Eye (tissue), 1 donor: ENCODE data around the gene CSNK1A1.
"Not testable (repeated sequence)": the region's sequence is repeated elsewhere in the genome, so short reads cannot be mapped to it uniquely, and the experiment has no call there.

Experiments
- DNase-seq: peaks from one replicate; pipeline ENCODE4 v3.0.0-alpha.2; 2015

Gene CSNK1A1

DNA sequence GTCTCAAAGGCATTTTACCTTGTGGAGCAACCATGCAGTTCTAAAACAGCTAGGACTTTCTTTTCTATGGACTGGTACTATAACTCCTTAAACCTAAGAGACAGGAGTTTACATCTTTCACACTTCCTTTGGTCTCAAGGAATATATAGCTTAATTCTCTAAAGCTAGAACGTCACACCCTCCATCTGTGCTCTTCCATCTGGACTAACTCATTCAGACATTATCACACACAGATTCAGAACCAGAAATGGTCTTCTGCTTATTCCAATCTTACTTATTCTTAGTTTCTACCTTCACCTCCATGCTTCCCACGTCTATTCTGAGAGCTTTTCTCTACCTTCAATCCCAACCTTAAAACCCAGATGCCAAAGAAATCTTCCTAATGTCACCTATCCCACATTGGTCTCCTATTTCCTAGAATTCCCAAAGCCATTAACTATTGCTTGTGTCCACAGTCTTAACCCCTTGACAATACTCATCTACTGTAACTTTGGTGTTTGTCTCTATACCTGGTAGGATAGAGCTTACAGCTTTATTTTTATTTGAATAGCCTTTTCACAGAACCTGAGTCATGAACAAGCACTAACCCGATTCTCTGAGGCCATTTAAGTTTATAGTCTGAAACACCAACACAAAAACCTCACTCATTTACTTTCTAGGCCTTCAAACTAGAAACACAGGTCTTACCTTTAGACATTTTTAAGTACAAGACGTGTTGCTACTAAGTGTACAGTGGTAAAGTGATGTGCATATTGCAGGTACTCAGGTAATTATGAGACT is 22.8 kb downstream of the CSNK1A1 start:
- DNase-seq: no peak

DNA sequence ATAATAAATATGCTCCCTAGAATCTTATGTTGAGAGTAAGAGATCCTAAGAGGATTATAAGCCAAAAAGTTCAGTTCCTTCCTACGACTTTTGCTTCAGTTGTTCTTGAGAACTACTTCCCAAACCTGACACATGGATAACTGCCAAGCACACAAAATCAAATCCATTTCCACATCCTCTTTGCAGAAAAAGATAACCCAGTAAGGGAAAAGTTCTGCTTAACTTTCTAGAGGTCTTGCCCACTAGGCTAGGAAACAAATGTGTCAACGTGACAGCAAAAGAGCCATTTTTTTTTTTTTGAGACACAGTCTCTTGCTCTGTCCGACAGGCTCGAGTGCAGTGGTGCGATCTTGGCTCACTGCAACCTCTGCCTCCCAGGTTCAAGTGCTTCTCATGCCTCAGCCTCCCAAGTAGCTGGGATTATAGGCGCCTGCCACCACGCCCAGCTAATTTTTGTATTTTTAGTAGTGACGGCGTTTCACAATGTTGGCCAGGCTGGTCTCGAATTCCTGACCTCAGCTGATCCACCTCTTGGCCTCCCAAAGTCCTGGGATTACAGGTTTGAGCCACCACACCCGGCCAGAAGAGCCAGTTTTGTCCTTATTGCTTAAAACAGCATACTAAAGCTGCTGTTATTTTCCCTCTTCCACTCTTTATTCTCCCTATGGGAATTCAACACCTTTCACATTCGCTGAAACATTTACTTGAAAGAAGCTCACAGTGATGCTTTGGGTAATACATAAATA is 24.2 kb downstream of the CSNK1A1 start:
- DNase-seq: no peak

DNA sequence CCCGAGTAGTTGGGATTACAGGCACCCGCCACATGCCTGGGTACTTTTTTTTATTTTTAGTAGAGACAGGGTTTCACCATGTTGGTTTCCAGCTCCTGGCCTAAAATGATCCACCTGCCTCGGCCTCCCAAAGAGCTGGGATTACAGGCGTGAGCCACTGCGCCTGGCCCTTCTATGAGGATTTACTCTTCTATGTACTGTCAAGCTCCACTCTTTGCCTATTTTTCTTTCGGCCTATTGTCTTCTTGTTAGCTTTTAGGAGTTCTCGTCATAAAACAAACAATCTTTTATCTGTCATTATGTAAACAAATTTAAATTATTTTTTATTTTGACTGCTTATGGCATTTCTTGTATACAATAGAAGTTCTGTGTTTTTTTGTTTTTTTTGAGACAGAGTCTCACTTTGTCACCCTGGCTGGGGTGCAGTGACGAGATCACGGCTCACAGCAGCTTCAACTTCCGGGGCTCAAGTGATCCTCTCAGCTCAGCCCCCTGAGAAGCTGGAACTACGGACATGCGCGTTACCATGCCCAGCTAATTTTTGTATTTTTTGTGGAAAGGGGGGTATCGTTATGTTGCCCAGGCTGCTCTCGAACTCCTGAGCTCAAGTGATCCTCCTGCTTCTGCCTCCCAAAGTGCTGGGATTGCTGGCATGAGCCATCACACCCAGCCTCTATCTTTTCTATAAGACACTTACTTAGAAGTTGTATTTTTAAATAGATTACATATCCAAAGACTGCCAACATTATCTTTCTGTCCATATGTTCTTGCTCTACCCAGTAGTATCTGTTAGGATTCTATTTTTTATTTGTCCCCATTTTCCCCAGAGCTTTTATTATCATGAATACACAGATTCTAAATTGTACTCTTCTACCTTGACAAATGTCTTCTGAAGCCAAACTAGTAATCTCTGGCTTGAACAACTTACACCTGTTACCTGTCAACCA is 29.2 kb downstream of the CSNK1A1 start:
- no peak for DNase-seq

DNA sequence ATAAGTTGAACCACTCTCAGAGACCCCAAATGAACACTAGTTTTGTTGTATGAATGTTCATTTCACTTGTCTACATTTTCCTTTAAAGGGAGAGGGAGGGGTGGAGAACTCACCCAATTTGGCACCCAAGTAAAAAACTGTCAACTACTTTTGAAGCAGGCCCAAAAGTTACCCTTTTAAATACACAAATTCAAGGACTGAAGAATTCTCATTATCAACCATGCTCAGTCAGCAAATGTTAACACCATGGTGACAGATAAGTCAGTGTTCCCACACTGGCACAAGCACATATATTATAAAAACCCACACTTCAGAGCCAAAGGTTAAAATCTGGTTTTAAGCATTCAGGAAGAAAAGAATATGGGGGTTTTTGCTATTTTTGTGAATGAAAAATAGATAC is 31.6 kb downstream of the CSNK1A1 start:
- DNase-seq: no peak

DNA sequence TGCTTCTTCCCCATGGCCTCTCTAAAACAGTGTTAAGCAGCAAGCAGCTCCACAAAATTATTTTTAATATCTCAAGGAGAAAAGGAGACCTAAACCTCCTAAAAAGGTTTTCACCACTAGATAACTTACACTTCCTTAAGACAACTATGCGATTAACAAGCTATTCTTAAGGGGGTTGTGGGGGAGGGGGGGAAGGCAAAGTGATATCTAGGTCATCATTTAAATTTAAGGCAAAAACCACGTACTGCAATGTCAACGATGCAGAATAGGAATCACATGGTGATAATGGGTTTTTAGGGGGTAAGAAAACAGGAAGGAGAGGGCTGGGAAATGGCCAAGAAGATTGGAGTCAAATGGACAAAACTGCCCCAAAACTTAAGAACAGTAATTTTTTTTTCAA is 32.6 kb downstream of the CSNK1A1 start:
- no peak for DNase-seq

DNA sequence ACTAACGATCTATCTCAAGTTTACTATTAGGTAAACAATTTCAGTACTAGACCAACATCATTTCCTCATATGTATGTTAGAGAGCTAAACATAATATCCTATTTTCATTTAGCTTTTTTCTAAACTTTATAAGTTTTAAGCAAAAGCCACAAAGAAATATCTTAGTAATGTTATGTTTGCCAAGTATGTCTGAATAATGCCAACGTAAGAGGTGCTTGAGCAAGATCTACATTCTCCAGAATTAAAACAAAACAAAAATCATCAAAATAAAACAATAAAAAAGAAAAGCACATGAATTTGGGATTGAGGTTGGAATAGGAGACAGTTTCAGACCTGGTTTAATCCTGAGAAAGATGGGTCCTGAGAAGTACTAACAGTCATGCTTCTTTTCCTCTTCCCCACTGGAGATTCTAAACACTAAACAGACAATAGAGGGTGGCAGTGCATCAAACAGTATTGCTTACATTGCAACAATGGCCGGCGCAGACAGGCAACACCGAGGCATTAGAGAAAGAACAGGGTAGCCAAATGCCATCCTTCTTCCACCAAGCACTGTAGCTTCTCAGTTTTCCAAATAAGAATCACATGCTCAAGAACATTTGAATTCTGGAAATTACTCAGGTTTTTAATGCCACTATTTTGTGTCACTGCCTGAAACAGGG is 33.6 kb downstream of the CSNK1A1 start:
- DNase-seq: no peak

DNA sequence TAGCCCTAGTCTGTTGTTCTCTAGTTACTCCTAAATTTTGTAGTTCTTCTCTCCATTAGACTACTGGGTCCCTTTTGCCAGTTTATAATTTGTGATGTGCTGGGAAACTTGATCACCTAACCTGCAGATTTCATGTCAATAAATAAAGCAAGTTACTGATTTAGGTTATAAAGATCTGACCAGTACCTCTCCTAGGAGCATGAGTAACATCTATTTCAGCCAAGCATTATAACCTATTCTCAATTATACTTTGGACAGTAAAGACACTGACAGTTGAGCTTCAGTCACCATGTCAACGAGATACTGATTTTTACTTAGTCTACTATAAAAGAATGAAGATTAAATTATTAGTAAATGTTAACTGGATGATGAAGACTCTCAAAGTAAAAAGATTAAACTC is 36.7 kb downstream of the CSNK1A1 start:
- DNase-seq: no peak

DNA sequence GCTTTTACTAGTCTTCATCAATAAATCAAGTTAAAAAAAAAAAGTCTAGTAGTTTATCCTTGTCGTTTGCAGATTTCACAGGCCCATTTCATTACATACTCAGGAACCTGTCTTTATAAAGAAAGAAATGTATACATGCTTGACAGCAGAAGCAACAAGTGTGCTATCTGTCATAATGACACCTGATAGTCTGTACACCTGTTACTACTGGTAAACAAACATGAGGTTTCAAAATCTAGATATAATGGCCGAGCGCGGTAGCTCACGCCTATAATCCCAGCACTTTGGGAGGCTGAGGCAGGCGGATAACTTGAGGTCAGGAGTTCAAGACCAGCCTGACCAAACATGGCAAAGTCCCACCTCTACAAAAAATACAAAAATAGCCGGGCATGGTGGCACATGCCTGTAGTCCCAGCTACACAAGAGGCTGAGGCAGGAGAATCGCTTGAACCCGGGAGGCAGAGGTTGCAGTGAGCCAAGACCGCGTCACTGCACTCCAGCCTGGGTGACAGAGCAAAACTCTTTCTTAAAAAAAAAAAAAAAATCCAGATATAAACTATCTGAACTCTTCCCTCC is 37.8 kb downstream of the CSNK1A1 start:
- DNase-seq: not testable (repeated sequence)

DNA sequence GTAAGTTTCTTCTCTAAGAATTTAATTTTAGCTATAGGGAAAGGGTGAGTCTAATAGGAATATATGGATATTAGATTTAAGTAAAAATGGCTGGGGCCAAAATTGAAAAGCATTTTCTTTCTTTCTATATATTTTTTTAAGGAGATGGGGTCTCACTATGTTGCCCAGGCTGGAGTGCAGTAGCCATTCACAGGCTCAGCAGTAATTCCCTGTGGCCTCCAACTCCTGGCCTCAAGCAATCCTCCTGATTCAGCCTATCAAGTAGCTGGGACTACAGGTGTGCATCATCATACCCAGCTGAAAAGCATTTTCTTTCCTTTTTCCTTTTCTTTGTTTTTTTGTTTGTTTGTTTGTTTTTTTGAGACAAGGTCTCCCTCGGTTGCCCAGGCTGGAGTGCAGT is 41.1 kb downstream of the CSNK1A1 start:
- no peak for DNase-seq

DNA sequence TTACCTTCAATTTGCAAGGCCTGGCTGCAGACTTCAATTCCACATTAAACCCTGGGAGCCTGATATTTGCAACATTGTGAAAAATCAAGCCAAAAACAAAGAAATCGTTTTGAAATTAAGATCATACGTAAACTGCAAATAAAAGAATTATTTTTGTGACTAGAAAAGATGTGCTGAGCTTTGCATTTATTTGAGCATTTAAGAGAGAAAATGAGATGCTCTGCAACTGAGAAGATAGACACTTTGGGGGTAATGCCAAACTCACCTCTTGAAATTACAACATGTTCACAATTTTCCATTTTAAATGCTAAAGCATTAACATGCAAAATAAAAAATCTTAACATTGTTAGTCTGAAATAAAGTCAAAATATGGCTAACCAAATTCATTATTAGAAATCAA is 46.6 kb downstream of the CSNK1A1 start:
- no peak for DNase-seq

DNA sequence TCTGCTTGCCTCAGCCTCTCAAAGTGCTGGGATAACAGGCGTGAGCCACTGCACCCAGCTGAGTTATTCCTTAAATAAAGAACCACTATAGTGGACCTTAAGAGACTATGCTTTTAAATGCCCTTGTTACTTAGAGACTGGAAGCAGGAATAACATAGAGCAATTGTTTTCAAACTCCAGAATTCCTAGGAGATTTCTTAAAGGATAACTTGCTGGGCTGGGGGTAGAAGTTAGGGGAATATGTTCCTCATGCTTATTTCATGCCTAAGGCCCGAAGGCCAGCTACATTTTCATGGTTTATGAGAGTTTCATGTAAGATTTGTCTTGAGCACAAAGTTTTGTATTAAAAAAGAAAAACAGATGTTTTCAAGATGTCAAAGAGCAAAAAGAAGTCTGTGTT is 48.2 kb downstream of the CSNK1A1 start:
- DNase-seq: no peak

DNA sequence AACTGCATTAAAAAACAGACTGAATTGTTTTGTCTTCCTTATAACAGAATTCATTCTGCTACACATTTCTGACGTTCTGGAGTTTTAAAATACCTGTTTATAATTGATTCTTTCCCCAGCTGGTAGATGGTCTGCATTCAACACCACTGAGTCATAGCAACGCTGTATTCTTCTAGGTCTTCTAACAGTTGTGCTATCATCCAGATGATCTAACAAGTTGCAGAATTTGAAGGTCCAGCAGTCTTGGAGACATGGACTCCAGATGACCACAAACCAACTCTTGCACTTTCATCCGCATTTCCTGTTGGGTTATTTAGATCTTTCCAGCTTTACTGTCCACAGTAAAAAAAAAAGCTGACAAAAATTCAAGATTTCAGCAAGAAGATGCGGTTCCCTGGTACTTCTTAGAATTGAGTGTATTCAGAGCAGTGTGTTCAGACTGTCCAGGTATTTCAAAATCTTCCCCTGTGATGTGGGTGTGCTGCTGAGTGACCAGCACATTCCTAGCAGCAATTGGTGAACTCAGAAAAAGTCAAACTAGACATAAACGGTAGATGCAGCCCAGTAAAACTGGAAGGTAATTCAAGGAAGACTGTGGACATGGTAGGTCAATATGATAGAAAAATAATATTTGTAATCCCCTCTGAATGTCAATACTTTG is 50.2 kb downstream of the CSNK1A1 start:
- no peak for DNase-seq

DNA sequence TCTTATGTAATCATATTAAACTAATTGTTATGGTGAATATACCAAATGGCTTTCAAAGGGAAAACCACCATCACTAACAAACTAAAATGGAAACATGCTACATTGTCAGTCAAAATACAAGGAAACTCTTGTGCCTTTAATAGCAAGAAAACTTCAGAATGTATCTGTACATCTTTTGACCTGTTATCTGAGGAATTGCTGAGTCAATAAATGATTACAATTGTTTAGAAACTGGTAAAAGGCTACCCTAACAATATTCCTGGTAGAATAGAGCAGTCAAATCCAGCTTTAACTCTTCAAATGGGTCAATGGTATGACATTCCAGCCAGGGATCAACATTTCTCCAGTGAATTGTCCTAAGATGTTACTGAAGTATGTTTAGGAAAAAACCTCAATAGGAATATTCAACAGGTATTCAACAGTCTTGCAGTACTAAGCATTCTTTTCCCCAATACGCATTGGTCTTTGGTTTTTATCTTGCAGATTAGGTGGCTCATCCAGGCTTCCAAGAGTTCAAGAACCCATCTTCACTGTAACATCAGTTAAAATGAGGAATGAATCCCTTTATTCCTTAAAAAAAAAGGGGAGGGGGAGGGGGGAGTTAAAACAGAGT is 52.4 kb downstream of the CSNK1A1 start:
- no peak for DNase-seq

DNA sequence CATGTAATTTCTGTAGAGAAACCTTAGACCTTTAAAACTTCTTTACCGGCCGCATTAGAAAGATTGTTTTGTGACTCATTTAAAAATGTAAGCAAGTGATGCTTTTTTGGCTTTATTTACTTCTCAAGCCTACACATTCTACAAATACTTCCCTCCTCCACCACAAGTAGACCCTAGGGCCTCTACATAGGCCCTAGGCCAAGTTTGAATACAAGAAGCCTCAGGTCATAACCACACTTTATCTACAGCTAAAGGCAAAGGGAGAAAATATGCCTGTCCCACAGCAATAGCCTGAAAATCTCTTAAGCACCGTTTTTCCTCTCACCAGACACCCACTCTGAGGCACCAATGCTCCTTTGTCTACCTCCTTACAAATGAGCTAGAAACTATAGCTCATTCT is 53.9 kb downstream of the CSNK1A1 start:
- DNase-seq: no peak

DNA sequence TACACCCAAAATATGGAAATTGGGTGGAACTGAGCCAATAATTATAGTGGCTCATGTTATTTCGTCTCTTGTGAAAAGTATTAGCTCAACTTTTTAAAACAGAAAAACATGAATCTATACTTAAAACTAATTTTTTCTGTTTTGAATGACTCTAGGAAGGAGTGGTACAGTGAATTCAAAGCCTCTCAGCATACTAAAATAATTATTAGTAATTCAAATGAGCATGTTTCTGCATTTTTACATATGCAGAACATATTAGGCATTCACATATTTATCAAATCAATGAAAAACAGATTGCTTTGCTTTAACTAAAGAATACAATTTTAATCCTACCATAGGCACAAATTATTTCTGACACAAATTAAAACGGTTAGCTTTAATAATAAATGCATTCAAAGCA is 54.3 kb downstream of the CSNK1A1 start:
- no peak for DNase-seq

DNA sequence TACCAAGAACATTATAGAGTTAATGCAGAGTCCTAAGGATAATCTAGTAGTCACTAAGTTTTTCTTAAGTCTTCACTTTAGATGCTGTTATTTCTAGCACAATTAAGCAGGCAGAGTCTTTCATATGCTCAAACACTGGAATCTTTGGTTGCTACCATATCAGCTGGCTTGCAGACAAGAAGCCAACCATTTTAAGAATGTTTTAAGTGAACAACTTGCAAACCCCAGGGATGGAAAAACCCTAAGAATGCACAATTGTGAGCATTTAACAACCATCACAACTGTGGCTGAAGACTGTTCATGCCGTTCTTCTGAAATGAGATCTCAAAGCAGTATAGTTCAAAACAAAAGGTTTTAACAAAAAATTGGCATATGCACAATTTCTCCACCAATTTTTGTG is 55.1 kb downstream of the CSNK1A1 start:
- DNase-seq: no peak

DNA sequence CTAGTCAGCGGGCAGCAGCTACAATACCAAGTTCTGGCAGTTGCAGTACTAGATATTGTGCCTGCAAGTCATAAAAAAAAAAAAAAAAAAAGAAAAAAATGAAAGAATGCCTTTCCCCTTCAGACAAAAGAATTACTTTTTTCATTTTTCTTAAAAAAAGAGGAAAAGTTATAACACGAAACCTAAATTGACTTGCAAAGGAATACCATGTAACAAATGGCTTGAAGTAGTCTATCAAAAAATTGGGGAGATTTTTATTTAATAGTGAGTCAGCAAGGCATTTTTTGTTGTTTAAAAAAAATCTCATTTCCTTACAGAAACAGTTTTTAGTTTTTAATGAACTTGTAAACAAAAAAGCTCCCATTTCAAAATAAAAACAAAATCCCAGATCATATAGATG is 55.6 kb downstream of the CSNK1A1 start:
- DNase-seq: no peak

DNA sequence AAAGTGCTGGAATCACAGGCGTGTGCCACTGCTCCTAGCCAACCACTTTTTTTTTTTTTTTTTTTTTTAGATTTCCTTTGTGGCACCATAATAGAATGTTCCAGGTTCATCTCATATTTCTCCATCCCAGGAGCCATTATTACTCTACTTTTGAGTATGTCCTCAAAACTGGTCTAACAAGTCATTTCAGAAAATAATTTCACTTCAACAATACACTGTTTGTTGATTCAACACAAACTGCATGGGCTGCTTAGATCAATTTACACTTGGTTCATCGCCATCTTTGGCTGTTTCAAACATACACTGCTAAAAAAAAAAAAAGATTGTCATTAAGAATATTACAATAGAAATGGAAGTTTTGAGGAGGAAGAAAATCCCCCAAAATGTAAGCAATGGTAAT is 57.9 kb downstream of the CSNK1A1 start:
- DNase-seq: no peak

DNA sequence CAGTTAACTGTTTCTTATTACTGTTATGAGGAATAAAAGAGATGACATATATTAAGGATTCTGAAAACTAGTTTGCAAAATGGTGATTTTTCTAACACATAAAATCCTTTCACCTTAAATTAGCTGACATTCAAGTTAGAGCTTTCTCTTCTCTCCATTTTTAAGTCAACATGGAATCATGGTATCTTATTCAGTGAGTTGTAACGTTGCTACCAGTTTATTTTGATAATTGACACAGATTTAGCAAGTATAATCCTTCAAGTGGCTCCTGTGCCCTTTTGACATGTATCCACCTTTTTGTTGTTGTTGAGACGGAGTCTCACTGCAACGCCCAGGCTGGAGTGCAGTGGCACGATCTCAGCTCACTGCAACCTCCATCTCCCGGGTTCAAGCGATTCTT is 58.5 kb downstream of the CSNK1A1 start:
- no peak for DNase-seq

DNA sequence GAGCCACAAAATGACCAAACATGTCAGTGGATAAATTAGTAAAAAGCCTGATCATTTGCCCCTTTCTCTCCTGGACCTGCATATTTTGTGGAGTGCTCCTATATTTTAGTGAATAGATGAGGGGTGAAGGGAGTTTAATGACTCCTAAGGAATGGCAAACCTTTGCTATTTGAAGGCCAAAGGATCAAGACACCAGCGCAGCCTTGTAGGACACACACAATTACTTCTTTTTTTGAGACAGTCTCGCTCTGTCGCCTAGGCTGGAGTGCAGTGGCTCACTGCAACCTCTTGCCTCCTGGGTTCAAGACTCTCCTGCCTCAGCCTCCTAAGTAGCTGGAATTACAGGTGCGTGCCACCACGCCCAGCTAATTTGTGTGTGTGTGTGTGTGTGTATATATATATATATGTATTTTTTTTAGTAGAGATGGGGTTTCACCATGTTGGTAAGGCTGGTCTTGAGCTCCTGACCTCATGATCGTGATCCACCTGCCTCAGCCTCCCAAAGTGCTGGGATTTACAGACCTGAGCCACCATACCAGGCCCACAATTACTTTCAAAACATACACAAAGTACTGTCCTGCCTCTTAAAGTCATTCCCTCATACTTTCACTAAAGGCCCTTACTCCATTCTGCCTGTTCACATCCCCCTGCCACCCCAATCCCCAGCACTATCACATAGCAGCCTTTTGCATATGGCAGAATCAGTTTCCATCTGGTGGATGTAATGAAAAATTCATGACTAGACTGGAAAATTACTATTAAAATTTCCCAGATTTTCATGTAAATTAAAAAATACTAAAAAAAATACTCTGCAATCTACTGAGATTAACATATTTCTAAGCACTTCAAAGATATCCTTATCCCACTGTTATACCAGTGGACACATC is 60.4 kb downstream of the CSNK1A1 start:
- no peak for DNase-seq
